Stimulated activated CD4-positive, alpha-beta T cell treated with anti-CD3 and anti-CD28 coated beads, TNF-alpha, amount 100 ng/mL, for 1 hour (primary cell): Measurements from ENCODE around the gene SLC7A1.

Experiments used
- DNase-seq, 3 donors: peaks; one replicate each; pipeline ENCODE4 v3.0.0-alpha.2; 2020; ENCODE audit warnings: low read depth in 3 of 3, low spot score in 1 of 3

Gene SLC7A1

DNA sequence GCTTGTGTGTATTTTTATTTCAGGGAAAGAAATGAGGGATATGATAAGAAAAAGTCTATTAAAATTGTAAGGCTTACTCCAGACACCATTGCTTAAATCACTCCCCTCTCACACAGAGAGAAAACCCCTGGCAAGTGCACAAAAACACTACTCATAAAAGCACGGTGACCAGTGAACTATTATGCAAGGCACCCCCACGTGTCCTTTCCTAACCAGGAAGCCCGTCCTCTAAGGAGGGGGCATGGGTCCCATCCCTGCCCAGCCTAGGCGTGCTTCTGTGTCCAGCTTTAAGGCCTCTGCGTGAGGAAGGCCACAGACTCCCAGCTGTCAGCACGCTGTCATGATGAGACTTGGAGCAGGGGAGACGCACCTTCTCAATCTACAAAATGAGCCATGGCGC, 83.5 kb downstream of the SLC7A1 start:
- no peak for DNase-seq

DNA sequence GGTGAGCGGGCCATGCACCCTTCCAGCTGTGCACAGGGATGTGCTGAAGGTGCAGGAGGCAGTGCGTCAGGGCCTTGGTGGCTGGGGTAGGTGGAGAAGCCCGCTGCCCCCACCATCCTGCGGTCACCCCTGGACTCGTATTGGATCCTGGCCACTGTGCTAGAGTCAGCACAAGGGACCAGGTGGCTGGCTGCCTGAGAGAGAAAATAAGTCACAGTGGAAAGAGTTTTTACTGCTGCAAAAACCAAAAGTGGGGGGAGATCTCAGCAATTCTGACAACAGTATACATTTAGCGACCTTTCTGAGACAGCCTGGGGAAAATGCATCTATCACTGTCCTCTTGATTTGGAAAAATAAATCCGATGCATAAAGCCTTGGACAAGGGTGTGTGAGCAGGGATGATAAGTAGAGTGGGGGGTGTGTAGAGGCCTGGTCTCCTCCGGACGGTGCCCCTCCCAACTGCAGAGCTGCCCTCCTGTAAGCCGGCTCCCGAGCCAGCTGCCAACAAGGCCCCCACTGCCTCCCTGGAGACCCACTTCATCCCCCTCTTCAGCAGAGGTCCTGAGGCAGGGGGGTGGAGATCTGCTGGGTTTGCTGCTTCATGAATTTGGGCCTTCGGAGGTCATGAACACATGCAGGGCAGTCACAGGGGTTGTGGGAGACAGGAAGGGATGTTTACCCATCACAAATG, 84.2 kb downstream of the SLC7A1 start:
- no peak for DNase-seq

DNA sequence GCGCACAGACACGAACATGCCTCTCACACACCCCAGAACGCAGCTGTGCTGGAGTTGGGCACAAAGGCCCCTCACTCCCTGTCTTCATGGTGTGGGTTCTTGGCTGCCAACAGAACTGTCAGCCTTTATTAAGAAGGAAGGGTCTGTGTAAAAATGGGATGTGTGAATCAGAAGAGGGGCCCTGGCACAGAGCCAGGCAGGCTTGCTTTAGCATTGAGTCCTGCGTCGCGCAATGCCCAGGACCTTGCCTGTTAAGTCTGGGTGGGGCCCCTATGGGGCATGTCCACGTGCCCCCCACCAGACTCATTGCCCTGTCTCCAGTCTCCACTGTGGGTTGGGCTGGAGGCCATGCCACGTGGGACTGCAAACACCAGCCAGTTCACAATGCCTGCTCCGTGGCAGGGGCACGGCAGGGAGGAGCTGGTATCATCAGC, 84.8 kb downstream of the SLC7A1 start:
- DNase-seq, result no peak

DNA sequence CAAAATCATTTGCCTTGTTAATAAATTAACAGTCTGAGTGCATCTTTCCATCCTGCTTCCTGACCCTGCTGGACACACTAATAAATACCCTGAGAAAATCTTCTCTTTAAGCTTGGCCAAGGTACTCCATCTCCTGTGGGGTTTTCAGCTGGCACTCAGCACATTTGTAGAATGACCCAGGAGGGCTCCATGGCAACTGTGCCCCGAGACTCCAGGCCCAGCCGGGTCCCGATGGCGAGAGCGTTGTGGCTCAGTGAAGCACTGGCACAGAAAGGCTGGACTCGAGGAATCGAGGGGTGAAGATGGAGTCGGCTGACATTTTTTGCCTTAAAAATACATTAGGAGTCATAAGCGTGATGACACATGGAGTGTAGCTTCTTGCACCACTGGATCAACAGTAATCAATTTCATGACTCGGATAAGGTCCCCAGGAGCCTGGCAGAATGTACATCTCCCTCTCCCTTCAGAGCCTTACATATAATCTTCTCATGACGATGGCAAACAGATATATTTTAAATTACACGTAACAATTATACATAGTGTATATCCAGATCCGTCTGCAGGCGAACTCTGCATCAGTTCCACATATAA, 85.4 kb downstream of the SLC7A1 start:
- no peak for DNase-seq

DNA sequence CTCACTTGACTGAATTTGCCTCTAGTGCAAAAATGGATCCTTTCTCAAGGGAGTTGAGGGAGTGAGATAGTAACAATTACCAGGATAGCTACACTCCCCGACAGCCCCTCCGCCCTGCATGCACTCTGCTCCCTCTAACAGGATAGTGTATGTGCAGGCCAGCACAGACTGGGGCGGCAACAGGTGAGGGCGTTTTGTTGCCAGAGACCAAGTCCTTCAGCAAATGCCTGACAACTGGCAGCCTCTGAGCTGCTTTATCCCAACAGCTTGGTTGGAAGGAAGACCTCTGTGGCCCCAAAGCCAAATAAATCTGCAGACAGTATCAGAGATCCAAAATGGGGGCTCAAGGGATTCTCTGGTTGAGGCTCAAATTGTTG, 86.6 kb downstream of the SLC7A1 start:
- no peak for DNase-seq

DNA sequence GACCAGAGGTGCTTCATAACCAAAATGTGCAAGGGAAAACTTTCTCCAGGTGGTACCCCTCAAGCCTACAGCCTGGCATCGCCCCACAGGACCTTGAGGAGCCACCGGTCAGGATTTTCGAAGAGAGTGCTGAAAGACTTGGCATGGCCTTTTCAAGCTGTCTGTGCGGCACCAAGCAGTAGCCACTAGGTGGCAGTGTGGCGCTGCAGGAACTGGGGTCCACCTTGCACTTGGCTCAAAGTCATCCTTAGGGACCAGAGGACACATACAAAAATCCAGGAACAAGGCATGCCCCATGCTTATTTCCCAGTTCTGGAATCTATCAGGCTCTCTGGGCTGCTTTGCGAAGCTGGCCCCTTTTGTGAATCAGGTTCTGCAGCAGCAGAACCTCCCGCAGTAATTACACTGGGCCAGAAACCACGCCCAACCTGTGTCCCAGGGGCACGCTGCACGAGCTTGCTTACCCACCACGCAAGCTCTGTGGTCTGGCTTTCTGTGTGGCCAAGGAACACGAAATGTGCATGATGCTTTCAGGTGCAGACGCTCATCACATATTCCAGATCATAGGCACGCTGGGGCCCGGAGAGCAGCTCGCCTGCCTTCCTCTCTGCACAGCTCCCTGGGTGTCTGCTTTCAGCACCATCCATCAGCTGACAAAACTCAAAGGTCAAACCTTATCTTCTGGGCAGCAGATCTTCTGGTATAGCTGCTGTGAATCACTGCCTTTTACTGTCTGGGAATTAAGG, 87.2 kb downstream of the SLC7A1 start:
- DNase-seq, result peak; percentile 28 to 64 (median 45)

DNA sequence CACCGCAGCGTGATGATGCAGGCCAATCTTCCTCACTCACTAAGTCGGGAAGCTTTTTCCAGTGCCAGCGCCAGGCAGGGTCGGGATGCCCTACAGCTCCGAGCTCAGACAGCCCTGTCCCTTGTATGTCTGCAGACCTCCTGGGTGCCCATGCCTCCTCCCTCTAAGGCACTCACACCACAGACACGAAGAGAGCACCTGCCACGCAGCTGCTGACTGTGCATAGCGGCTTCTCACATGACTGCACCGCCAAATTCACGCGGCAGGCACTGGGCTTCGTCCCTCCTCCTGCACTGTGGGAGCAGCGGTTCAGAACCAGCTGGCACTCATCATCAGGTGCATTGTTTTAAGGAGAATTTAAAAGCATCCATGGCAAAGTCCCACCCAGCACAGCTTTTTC, 88.1 kb downstream of the SLC7A1 start:
- no peak for DNase-seq

DNA sequence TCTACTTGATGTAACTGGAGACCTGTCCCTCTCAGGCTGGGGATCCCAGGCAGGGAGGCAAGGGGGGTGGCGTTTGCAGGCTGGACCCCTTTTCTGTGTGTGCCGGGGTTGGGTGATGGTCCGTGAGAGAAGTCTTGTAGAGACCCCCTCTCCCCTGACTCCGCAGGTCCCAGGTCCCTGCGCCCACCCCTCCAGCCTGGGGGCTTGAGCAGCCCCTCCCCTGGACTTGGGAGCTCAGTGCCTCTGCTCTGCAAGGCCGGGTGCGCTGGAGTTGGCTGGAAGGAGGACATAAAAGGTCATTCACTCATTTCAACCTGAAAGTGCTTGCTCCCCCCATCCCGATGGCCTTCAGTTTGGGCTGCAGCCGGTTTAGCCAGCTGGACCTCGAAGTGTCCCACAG, 89.5 kb downstream of the SLC7A1 start:
- no peak for DNase-seq

DNA sequence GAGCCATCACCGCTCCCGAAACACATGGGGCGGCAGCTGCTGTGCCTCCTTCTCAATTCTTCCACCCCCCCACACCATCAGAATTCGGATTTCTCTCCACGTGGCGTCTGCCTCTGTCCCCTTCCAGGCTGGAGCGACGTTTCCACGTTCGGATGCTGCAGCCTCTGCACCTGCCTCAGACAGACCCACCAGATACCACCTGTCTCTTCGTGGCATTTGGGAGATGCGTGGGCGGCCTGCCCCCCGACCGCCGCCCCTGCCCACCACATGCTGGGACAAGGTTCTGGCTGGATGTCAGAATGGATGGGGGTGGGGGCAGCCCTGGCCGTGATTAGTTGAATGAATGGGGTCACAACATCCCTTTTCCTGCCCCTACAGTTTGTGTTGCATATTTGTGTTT, 90.0 kb downstream of the SLC7A1 start:
- no peak for DNase-seq

DNA sequence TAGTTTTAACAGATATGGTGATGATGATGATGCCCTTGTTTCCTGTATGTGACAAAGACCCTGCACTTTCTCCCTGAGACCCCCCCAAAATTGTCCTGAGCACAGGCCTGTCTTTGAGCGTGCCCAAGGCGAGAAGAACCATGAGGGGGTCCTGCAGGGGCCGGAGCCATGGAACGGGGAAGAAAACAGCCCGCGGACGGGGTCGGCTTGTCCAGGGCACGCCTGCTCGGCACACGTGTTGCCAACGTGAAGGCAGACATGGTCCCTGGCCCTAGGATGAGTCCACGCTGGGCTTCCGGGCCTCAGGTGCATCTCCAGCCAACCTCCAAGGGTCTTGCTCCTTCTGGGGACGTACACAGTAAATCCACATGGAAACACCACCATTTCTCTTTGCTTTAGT, 90.8 kb downstream of the SLC7A1 start:
- no peak for DNase-seq

DNA sequence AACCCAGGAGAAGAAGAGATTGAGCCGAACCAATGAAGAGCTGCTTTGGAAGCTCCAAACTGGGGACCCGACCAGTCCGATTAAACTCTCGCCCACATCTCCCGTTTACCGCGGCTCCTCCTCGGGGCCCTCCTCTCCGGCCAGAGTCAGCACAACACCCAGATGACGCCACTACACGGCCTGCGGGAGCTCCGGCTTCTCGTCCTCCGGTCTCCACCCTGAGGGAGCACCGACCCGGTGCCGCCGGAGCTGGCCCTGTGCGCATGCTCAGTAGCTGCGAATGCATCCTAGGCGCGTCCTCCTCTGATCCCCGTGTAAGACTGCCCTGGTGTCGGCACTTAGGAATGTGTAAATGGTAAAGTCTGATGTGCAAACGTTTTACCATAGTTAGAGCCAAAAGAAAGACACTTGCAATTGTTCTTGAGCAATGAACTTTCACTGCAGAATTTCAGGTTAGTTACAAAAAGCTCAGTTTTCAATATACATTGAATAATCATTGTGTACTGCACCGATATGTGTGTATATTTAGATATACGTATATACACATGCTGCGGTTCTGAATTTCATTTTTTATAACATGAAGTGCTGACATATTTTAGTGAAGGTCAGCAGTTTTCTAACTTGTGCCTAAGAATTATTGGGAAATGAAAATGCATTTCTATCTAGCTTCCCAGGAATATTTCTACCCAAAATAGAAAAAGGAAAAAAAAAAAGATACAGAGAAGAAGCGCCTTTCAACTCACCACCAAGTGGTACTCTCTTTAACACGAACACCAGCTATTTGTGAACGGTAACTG, 92.2 kb downstream of the SLC7A1 start:
- no peak for DNase-seq

DNA sequence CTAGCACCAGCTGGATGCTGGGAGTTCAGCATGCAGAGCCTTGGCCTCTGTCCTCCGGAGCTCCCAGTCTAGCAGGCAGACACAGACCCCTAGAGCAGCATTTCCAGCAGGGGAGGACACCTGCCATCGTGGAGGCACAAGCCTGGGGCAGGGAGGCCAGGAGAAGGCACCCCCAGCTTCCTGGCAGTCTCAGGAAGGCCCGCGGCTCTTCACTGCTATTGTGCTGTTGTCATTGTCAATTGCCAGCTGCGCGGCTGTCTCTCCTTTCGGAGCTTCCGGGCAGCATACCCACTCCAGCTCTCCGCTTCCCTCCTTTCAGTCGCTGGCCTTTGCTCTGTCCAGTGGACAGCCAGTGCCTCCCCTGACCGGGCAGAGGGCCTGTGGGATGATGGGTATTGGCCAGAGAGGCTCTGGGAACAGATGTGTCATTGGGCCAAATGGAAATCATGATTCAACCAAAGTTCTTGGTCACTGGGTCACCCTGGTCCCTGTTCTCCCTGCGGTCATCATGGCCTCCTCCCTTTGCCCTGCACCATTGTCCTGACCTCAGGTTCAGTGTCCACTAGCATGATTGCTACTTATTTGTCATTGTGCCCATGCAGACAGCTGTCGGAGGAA, 93.0 kb downstream of the SLC7A1 start:
- DNase-seq, result no peak

DNA sequence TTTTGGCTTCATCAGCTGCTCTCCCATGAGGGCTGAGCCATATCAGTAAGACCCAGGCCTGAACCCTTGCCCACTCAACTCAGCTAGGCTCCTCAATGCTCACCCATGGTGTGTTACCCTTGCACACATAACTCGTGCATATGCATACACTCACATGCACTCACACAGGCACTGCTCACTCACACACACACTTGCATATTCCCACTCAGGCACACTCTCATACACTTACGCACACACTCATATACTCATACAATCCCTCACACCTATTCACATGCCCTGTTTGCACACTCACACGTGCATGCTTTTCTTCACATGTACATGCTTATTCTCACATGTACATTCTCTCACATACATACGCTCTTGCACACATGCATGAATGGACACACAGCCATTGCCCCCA, 93.8 kb downstream of the SLC7A1 start:
- DNase-seq, result no peak

DNA sequence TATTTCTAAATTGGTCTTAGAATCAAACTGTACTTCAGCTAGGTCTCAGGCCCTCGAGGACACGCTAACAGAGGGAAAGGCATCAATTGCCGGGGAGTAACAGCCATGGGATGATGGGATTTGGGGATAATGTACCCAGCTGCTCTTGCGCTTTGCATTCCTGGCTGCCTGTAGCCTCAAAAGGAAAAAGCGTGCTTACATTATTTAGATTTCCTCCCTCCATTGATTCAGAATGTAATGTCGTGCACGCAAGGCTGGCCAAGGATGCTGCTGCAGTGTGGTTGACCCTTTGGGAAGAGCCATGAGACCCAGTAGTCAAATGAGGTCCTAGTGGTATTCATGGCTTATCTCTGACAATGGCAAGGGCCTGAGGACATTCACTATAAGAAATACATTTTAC, 95.1 kb downstream of the SLC7A1 start:
- DNase-seq, result no peak

DNA sequence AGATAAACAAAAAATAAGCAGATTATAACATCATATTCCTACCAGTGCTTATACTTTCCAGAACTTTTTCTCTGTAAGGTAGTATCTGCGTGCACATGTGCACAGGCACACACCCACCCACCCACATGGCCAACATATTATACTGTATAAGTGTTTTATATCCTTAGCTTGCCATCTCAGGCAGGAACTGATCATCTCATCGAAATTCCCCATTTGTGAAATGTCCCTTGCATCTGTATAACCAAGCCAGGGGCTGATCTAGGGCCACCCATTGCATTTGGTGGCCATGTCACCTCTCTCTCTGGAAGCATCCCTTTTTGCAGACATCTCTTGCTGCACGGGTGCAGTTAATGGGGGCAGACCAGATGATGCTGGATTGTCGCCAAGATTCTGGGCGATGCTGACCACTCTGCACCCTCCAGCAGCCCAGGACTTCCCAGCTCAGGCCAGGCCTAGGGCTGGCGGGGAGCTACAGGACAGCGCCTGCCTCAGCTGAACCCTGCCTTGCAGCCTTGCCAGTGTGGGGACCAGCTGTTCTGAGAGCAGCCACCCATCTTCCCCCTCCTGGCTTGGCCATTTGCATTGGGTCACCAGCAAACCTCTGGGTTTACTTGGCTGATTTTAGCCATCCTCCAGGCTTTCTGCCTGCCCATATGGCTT, 95.9 kb downstream of the SLC7A1 start:
- DNase-seq, result no peak

DNA sequence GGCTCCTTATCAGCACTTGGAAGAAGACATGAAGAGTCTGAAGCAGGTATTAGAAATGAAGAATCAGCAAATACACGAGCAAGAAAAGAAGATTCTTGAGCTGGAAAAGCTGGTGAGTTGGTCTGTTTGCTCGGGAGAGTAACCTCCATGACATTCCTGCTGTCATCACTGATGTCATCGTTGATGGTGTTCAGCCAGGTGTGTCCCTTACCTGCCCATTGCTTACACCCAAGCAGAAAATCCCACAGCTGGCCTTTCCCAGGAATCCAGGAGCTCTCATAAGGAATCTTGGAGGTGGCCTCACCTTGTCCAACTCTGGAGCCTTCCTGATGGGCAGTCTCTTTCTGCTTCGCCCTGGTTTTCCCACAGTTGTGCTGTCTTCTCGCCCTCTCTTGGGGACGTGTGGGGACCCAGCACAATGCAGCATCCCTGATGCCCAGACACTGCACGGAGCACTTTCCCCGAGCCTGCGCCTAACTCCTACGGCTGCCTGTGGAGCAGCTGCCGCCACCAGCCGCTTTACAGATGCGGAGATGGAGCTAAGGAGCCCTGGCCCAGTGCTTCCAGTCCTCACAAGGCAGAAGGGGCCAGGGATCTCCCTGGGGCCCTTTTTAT, 97.0 kb downstream of the SLC7A1 start:
- DNase-seq, result no peak

DNA sequence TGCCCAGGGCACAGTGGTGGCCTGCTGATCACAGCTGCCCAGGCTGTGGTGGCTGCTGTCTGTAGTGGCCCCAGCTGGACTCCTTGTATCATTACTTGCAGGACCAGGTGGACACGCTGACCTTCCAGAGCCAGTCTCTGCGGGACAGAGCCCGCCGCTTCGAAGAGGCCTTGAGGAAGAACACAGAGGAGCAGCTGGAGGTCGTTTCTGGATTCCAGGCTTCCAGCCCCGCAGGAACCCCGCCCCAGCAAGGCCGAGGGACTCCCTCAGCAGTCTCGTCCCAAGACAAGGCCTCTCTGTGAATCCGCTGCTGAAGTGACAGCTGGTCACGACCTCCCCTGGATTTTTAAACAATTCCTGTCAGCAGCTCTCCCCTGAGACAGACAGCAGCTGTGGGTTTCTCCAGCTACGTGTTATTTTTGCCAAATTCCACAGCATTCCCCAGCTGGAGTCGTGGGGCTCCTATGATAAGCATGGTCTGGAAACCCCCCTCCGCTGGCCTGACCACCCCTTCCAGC, 98.3 kb downstream of the SLC7A1 start:
- DNase-seq, result no peak

DNA sequence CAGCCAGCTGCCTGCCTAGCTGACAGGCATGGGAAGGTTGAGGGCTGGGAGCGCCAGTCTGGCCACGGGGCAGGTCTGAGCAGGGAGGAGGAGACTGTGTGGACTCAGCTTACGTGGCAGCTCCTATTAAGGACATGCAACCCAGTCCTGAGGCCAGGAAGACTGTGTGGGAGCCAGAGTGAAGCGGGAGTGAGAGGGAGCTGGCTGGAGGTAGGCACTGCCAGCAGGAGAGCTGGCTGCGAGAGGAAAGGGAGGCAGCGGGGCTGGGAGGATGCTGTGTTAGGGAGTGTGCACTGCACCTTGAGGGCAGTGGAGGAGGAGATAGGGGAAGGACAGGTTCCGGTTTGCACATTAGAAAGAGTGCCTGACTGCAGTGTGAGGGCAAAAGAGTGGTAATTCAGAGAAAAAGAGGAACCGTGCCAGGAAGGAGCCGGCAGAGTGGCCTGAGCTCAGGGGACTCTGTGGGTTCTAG, 99.2 kb downstream of the SLC7A1 start:
- no peak for DNase-seq

DNA sequence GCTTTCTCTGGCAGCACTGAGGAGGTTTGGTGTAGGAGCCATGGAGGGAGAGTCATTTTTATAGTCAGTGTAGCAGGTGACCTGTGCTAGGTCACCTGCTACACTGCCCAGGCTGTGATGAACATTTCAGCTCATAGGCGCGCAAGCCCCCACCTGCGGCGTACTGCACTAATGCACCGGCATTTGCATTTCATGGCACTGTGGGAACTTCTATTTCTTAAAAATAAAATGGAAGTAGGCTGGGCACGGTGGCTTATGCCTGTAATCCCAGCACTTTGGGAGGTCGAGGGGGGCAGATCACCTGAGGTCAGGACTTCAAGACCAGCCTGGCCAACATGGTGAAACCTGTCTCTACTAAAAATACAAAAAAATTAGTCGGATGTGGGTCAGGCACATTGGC, 101.0 kb downstream of the SLC7A1 start:
- DNase-seq, result no peak

DNA sequence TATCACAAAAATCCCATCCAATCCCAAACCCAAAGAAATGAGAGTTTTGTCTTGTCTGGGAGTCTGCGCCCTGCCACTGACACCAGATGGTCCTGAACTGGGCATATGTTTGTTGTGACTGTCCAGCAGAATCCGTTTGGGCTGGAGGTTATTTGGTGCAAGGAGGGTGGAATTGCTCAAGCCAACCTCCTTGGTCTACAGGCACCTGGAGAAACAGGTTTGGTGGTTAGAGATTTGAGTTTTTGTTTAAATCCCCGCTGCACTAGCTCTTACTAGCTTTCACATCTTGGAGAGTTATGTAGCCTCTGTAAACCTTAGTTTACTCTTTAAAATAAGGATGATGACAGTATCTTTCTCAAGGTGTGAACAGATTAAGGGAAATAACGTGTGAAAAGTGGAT, 101.7 kb downstream of the SLC7A1 start:
- DNase-seq, result no peak
